Measurements from ENCODE around the gene SDF2L1.
"Not testable (repeated sequence)": the region's sequence is repeated elsewhere in the genome, so short reads cannot be mapped to it uniquely, and the experiment has no call there.

Gene SDF2L1

DNA sequence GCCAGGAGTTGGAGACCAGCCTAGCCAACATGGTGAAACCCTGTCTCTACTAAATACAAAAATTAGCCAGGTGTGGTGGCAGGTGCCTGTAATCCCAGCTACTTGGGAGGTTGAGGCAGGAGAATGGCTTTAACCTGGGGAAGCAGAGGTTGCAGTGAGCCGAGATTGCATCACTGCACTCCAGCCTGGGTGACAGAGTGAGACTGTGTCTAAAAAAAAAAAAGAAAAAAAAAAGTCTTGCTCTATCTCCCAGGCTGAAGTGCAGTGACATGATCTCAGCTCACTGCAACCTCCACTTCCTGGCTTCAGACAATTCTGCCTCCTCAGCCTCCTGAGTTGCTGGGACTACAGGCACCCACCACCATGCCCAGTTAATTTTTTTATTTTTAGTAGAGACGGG lies 4.7 kb upstream of the SDF2L1 start:
- not testable (repeated sequence) for DNase-seq

DNA sequence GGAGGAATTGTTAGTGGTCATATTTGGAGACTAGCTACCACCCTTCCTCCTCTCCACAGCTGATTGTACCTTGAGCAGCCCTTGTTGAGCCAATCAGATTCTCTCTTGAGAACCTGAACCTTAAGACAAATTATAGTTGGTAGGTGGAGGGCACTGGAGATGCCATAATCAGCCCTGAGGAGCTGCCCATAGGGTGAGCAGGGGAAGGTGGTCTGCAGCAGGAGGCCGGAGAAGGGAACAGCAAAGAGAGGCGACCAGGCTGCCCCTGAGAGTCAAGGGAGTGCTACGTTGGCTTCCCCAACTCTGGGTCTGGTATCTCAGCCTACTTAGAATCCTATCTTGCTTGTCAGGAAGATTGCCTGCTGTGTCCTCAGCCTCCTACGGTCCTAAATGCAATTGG lies 2.7 kb upstream of the SDF2L1 start:
- DNase-seq: no peak

DNA sequence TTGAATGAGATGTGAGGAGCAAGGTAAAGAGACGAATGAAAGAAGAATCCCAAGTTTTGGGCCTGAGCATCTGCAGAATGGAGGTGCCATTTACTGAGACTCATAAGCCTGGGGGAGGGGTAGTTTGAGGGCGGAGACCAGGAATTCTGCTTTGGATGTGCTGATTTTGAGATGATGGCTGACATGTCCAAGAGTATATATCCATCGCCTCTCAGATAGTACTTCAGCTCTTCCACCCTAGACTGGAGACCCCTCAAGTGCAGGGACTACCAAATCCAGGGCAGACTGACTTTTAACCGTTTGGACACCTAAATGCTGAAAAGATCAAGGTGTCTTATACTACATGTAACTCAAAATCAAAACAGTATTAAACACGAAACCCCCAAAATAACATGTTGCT lies 1.3 kb upstream of the SDF2L1 start:
- DNase-seq: no peak

DNA sequence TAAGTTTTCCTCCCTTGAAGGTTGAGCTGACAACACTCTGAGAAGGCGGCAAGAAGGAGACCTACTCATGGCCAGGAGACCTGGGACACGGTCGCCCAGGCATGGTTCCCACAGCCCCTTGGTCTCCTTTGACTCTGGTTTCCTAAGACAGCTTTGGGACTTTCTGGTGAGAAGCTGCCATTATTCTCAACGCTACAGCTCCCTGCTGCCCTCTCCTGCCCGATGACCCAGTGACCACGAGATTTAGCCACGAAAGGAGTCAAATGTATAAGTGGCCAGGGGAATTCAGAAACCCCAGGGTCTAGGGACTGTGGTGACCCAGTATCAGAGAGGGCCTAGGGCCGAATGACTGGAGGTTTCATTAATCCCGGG lies 699 bp upstream of the SDF2L1 start:
- DNase-seq: no peak

DNA sequence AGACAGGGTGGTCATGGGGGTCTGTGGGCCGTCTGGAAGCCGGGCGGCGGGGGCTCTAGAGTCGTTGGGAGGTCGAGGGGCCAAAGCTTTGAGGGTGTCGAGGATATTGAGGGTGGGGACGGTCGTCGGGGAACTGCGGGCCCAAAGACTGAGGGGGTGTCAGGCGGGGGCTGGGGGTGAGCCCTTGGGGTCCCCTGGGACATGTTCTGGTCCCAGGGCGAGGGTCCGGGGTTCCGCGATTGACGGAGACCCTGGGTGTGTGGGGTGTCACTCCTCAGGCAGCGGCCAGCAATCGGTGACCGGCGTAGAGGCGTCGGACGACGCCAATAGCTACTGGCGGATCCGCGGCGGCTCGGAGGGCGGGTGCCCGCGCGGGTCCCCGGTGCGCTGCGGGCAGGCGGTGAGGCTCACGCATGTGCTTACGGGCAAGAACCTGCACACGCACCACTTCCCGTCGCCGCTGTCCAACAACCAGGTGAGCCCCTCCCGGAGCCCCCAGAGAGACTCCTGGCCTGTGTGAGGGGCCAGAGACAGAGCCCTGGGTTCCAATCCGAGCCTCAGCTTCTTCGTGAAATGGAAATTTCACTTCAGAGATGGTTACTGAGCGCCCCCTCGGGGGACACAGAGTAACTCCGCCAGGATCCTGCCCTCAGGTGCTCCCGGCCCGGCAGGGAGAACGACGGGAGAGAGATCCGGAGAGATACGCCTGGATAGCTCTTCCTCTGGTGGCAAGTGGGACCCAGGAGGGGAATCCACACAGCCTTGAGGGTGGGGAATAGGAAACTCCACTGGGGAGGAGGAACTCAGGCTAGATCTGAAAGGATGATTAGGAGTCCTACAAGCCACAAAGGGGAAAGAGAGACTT lies 714 bp downstream of the SDF2L1 start:
- peak; percentile 55 for DNase-seq

DNA sequence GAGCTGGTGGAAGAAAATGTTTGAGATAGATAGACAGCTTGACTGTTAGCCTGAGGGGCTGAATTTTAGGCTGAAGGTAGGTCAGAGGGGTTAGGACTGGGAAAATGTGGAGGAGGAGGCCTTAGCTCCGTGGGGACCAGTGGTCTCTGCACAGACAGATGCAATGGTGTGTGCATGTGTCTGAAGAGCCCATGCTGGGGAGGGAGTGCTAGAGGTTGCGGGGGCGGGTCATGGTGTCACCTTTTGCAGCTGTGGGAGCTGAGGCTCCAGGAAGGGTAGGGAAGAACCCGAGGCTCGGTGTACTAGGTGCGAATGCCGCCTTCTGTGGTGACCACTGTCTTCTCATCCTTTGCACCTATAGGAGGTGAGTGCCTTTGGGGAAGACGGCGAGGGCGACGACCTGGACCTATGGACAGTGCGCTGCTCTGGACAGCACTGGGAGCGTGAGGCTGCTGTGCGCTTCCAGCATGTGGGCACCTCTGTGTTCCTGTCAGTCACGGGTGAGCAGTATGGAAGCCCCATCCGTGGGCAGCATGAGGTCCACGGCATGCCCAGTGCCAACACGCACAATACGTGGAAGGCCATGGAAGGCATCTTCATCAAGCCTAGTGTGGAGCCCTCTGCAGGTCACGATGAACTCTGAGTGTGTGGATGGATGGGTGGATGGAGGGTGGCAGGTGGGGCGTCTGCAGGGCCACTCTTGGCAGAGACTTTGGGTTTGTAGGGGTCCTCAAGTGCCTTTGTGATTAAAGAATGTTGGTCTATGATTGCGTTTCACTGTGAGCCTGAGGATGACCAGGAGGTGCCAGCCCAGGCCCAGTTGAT lies 1.6 kb downstream of the SDF2L1 start:
- DNase-seq: peak; percentile 6

DNA sequence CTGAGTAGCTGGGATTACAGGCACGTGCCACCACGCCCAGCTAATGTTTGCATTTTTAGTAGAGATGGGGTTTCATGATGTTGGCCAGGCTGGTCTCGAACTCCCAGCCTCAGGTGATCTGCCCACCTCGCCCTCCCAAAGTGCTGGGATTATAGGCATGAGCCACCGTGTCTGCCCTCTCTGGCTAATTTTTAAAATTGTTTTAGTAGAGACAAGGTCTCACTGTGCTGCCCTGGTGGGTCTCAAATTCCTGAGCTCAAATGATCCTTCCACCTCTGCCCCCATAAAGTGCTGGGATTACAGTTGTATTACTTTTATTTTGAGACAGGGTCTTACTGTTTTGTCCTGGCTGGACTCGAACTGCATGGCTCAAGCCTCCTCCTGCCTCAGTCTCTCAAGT lies 3.4 kb downstream of the SDF2L1 start:
- not testable (repeated sequence) for DNase-seq

DNA sequence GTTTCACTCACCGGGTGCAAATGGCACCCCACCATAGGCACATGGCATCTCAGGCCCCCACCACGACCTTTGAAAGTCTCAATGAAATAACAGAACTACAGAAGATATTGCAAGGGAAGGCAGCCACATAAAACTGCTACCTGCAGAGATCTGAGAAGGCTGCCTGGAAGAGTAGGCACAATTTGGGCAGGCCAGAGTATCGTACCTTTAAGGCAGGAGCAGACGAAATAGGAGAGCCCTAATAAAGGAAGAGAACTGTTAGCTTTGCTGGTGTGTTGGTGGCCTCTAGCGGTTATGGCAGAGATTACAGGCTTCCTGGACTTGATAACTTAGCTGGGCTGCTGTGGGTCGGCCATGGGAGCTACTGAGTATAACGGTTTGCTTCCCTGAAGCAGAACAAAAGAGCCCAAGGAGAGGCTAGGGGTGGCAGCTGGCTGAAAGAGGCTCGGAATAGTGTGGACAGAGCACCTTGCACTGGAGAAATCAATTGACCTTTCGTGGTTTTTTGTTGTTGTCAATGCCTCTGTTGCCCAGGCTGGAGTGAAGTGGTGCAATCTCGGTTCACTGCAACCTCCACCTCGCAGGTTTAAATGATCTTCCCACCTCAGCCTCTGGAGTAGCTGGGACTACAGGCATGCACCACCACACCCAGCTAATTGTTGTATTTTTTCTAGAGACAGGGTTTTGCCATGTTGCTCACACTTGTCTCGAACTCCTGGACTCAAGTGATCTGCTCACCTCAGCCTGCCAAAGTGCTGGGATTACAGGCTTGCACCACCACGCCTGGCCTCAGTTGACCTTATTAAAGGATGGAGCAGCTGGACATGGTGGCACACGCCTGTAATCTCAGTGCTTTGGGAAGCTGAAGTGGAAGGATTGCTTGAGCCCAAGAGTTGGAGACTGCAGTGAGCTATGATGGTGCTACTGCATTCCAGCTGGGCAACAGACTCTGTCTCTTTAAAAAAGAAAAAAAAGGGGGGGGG lies 4.8 kb downstream of the SDF2L1 start:
- DNase-seq: peak; percentile 69

DNA sequence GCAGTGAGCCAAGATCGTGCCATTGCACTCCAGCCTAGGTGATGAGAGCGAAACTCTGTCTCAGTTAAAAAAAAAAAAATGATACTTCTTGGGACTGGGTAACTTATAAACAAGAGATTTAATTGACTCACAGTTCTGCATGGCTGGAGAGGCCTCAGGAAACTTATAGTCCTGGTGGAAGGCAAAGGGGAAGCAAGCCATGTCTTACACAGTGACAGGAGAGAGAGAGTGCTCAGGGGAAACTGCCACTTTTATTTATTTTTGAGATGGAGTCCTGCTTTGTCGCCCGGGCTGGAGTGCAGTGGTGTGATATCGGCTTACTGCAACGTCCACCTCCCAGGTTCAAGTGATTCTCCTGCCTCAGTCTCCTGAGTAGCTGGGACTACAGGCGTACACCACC lies 8.2 kb downstream of the SDF2L1 start:
- no peak for DNase-seq

DNA sequence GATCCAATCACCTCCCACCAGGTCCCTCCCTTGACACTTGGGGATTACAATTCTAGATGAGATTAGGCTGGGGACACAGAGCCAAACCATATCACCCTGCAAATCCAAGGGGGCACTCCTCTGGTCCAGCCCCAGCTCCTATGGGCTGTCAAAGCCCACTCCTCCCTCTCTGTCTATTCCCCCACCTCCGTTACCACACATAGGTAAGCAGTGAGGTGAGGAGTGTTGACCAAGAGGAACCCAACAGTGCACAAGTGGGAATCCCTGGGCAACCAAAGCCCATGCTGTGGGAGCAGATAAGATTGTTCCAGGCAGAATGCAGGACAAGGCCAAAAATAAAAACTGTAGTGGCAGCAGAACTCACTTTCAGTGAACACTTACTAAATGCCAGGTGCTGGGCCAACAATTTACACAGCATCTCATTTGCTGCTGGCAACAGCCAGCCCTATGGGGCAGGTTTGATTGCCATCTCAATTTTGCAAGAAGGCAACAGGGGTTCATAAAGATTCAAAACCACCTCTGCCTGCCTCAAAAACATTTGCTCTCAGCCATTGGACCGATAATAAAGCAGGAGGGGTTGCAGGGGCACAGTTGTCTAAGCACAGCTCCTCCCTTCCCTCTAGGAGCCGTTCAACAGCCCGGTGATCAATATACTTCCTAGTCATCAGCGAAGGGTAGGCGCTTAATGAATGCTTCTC lies 8.9 kb downstream of the SDF2L1 start:
- DNase-seq: no peak

DNA sequence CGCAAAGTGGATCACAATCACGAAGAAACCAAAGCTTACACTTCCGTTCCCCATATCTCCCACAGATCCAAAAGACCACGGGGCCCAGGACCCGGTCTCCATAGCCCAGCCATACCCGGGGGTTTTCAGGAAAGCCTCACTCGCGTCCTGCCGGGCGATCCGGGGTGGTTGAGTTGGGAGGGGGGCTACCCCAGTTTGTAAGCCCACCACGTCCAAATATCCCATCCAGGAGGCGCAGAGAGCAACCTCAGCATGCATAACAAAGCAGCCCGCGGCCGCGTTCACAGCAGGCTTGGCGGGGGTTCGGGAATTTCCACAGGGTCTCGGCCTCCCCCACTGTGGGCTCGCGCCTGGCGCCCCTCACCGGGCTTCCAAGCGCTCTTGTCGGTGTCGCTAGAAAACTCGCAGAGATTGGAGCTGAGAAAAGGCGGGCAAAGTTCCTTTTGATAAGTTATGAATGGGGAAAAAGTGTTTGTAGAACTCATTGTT lies 9.5 kb downstream of the SDF2L1 start:
- DNase-seq: no peak

DNA sequence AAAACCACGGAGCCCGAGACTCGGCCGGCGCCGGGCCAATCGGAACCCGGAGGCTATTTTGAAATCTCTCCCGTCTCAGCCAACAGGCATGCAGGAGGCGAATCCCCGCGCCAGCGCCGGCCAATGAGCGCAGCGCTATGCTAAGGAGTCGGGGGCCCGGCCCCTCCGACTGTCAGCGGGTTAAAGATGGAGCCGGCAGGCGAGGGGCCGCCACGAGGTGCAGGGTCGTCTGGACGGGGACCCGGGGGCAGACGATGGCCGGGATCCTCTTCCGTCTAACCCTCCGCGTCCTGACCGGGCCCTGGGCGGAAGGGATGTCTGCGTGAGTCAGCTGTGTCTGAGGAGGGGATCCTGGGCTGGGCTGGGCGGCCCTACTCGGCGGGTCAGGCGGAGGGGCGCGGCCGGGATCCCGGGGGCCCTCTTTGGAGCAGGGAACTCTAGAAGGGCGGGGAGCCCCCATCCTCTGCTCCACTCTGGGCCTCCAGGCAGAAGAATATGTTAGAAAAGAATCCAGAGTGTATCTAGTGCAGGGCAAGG lies 10.0 kb downstream of the SDF2L1 start:
- DNase-seq: peak; percentile 77

DNA sequence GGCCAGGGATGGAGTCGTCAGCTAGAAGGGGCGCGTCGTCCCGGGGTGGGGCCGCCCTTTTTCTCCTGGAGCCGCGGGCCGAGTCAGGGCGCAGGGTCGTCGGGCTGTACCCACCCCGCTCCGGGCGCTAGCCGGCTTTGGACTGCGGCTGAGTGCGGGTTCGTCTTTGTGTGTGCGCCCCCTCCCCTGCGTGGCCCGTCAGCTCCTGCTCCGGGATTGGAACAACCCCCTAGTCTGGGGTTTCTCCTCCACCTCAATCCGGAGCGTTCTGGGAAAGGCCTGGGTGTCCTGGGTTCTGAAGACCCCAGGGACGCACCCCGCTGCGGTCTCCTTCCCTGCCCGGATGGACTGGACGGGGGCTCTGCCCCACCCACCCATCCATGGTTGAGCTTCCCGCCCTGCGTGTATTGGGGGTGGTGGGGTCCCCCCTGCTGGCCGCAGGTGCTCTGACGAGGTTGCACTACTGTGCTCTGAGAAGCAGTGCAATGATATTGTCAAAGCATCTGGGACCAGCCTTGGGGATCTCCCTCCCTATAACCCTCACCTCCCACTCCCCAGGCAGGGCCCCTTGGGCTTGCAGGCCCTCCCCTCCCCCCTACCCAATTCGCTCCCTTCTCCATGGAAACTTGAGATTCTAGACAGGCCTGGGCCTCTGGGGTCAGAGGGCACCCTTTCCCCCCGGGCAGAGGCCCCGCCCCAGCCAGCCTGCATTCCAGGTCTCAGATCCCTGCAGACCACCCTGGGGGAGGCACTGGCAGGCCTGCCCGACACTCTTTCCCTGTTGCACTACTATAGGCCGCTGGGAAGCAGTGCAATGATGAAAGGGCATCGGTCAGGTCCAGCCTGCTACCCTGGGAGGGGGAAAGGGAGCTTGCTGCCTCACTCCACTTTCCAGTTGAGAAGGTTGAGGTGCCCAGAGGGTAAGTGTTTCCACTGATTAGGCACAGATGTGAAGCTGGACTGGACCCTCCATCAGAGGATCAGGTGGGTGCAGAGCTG lies 10.7 kb downstream of the SDF2L1 start:
- DNase-seq: no peak

DNA sequence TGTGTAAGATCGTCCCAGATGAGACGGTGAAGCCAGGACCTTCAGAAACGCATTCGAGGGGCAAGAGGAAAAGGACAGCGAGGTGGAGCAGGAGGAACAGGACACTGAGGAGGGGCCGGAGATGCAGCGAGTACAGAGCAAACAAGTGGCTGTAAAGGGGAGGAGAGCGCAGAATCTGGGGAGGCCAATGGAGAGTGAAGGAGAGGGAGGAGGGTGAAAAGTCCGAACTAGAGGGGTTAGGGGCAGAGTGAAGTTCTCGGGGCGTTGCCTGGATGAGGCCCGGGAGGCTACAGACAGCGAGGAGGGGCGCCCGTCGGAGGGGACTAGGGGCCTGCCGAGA lies 14.9 kb downstream of the SDF2L1 start:
- DNase-seq: no peak

DNA sequence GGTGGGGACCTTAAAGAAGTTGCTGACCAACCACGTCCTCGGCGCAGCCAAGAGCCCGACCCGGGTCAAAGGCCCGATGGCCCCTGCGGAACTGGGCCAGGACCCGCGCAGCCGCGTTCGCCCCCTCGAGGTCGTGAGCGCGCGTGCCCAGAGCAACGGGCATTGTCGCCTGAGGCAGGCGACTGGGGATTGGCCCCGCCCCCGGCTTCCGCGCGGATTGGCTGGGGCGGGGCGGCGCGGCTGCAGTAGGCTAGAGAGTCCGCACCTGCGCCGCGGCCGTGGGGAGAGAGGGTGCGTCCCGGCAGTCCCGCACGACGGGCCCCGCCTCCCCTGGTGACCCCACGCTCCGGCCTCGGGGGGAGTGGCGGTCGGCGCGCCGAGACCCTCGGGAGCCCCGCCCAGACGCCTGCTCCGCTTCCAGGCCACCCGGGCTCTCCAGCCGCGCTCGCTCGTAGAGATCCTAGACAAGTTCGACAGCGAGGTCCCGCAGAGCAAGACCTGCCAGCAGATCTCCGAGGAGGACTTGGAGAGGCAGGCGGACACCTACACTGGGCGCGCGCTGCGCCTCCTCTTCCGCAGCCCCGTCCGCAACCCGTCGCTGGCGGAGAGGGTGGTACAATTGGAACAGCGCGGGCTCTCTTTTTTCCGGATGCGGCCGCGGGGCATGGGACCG lies 15.4 kb downstream of the SDF2L1 start:
- DNase-seq: peak; percentile 71

DNA sequence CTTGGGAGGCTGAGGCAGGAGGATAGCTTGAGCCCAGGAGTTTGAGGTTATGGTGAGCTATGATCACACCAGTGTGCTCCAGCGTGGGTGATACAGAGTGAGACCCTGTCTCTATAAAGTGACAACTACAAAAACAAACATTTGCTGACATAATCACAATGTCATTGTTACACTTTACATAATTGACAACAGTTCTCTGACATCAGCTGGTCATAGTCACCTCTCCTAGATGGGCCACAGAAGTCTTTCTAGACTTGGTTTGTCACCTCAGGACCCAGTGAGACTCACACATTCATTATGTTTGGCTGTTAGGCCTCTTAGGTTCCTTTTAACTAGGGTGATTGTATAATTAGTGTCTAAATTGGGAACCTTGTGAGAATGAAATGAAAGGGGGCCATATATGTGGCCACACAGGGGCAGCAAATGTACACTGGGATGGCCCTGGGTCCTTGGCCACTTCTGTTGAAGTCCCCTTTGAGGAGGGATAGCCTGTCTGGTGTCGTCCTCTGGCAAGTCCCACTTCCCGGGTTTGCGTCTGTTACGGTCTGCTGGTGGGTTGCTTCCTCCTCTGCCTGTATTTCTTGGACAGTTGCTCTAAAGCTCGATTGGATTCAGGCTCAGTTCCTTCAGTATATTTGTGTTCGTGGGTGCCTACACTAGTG lies 17.9 kb downstream of the SDF2L1 start:
- DNase-seq: no peak

DNA sequence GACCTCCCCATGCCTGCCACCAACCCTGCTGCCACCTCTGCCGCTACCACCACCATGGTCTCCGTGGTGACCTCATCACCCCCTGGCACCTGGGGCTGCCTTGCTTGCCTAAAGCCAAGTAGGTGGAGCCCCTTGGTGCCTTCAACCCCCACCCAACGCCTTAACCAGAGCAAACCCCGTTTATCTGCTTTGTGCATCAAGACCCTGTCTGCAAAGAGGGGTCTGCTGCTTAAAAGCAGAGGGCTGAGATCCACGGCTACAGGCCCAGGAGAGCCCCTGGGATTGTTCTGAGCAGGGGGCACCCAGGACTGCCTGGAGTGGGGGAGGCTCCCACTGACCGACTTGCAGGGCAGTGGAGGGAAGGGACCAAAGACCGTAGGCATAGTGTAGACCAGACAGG lies 18.8 kb downstream of the SDF2L1 start:
- no peak for DNase-seq

DNA sequence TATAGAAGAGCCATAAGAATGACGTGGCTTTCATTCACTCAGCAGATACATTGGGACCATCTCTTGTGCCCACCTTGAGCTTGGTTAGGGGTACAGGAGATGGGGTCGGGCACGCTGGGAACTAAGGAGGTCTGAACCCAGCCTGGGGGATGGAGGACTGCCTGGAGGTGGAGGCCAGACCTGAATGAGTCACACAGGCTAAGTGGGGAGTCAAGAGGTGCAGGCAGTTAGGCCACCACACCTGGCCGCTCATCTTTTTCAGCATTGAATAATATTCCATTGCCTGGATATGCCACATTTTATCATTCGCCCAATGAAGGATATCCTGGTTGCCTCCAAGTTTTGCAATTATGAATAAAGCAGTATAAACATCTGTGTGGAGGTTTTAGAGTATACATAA lies 19.9 kb downstream of the SDF2L1 start:
- DNase-seq: no peak

DNA sequence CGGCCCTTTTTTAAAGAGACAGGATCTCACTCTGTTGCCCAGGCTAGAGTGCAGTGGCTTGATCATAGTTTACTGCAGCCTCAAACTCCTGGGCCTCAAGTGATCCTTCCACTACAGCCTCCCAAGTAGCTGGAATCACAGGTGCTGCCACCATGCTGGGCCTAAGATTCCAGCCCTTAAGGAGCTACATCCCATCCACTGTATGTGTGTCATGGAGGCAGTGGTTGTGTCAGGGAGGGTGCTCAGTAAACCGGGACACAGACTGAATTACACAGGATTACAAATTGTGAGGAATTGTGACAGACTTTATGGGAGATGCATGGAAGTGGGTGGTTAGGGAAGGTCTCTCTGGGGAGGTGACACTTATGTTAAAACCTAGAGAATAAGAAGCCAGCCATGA lies 21.6 kb downstream of the SDF2L1 start:
- no peak for DNase-seq
